H1 (cell line): Measurements from ENCODE around the gene GLRA2. TPM values are rescaled to one million over a fixed set of nuclear protein-coding genes. Genes with fewer than 3 reads are reported as not detected.

Source experiments
- CTCF ChIA-PET: fragments of 300-600 bp; sonication (Branson Sonifier 250); formaldehyde crosslinking; loops from one replicate; lab custom pipeline; 2021; ENCODE audit not compliant: partially characterized antibody; lab: Charles Lee
- POLR2A ChIA-PET: fragments of 300-600 bp; sonication (Branson Sonifier 250); formaldehyde crosslinking; loops from one replicate; lab custom pipeline; 2021; ENCODE audit warnings: inconsistent platforms; ENCODE audit not compliant: partially characterized antibody; lab: Charles Lee
- DNase-seq, 2 experiments: peaks; one replicate each; pipeline versions ENCODE4 v3.0.0 to v3.0.0-alpha.2; 2010 to 2022; ENCODE audit warnings: low spot score in 2 of 2, low read depth in 1 of 2, mixed read lengths in 1 of 2
- FAIRE-seq: peaks from 2 replicates; lab custom pipeline; 2011; peaks lifted over from hg19 to GRCh38; lab: Jason Lieb, UNC
- H2AFZ ChIP-seq: 2 replicates; pipeline ENCODE4 v1.8.1; 2012; ENCODE audit warnings: low read length, inconsistent platforms
- H2AK5ac ChIP-seq: 2 replicates; pipeline ENCODE4 v1.6.1; 2013; ENCODE audit warnings: low read depth, low read length
- H2BK120ac ChIP-seq: replicated peaks from 2 replicates; pipeline ENCODE3; 2013; ENCODE audit warnings: low read depth, low read length, inconsistent platforms
- H2BK12ac ChIP-seq: 2 replicates; pipeline ENCODE4 v1.6.1; 2013; ENCODE audit warnings: low read depth, low read length
- H2BK15ac ChIP-seq: 2 replicates; pipeline ENCODE4 v1.6.1; 2013; ENCODE audit warnings: low read length
- H2BK20ac ChIP-seq: 2 replicates; pipeline ENCODE4 v1.6.1; 2013; ENCODE audit warnings: low read length
- H2BK5ac ChIP-seq: 2 replicates; pipeline ENCODE4 v1.6.1; 2013; ENCODE audit warnings: low read depth, low read length
- H3K14ac ChIP-seq: 2 replicates; pipeline ENCODE4 v1.6.1; 2013; ENCODE audit warnings: inconsistent platforms; ENCODE audit not compliant: insufficient read length
- H3K18ac ChIP-seq: 2 replicates; pipeline ENCODE4 v1.6.1; 2013; ENCODE audit warnings: low read length; ENCODE audit errors: extremely low read depth
- H3K23ac ChIP-seq: 2 replicates; pipeline ENCODE4 v1.6.1; 2013; ENCODE audit warnings: inconsistent platforms; ENCODE audit not compliant: insufficient read length
- H3K23me2 ChIP-seq: 2 replicates; pipeline ENCODE4 v1.6.1; 2013; ENCODE audit warnings: low read depth, low read length
- H3K27ac ChIP-seq: 2 replicates; pipeline ENCODE4 v1.6.1; 2011; ENCODE audit warnings: low read depth, low read length, inconsistent platforms
- H3K27me3 ChIP-seq, 4 experiments: replicated peaks in 1 of 4; 1 replicate in 1 of 4; 2 replicates in 3 of 4; pipeline versions ENCODE4 v1.6.1 to v1.8.1; 2011 to 2013; ENCODE audit warnings: low read length in 3 of 4, mild to moderate bottlenecking in 3 of 4, inconsistent platforms in 2 of 4, mixed read lengths in 2 of 4, moderate library complexity in 1 of 4; ENCODE audit not compliant: control insufficient read depth in 3 of 4, insufficient read depth in 3 of 4; ENCODE audit errors: extremely low read depth in 1 of 4
- H3K36me3 ChIP-seq, 4 experiments: 2 replicates each; pipeline versions ENCODE4 v1.6.1 to v1.8.1; 2011 to 2013; ENCODE audit warnings: mild to moderate bottlenecking in 4 of 4, low read length in 3 of 4, moderate library complexity in 2 of 4, control low read depth in 1 of 4, inconsistent platforms in 1 of 4; ENCODE audit not compliant: insufficient read depth in 4 of 4, control insufficient read depth in 2 of 4
- H3K4ac ChIP-seq: replicated peaks from 2 replicates; pipeline ENCODE3; 2013; ENCODE audit warnings: low read length, low read depth, mixed read lengths, inconsistent platforms; ENCODE audit not compliant: insufficient read length
- H3K4me1 ChIP-seq, 4 experiments: replicated peaks in 1 of 4; 1 replicate in 1 of 4; 2 replicates in 3 of 4; pipeline versions ENCODE4 v1.6.1 to v1.8.1; 2011 to 2013; ENCODE audit warnings: low read length in 3 of 4, inconsistent platforms in 2 of 4, mixed read lengths in 1 of 4; ENCODE audit not compliant: insufficient read depth in 4 of 4, control insufficient read depth in 3 of 4
- H3K4me2 ChIP-seq, 2 experiments: 2 replicates each; pipeline versions ENCODE4 v1.6.1 to v1.8.1; 2011 to 2013; ENCODE audit warnings: low read depth in 2 of 2, low read length in 2 of 2, control low read depth in 1 of 2, inconsistent platforms in 1 of 2, mild to moderate bottlenecking in 1 of 2; ENCODE audit not compliant: insufficient read depth in 1 of 2
- H3K4me3 ChIP-seq, 4 experiments: fragments of 200-600, 300-600 bp in 1 of 4; sonication (generic), shearing (Covaris generic), sonication (Bioruptor Twin) in 1 of 4; 2 replicates each; pipeline versions ENCODE4 v1.5.1 to v1.8.1; 2011 to 2016; ENCODE audit warnings: low read length in 4 of 4, low read depth in 3 of 4, control low read depth in 2 of 4, inconsistent platforms in 2 of 4, mild to moderate bottlenecking in 2 of 4, mixed read lengths in 1 of 4, moderate library complexity in 1 of 4; ENCODE audit not compliant: insufficient read depth in 2 of 4; ENCODE audit errors: extremely low read depth in 1 of 4
- H3K56ac ChIP-seq: replicated peaks from 2 replicates; pipeline ENCODE3; 2013; ENCODE audit warnings: low read depth, mild to moderate bottlenecking, mixed read lengths, low read length, inconsistent platforms; ENCODE audit not compliant: insufficient read length
- H3K79me1 ChIP-seq: 2 replicates; pipeline ENCODE4 v1.6.1; 2013; ENCODE audit warnings: low read depth, low read length, control low read depth
- H3K79me2 ChIP-seq, 2 experiments: 2 replicates each; pipeline versions ENCODE4 v1.6.1 to v1.8.1; 2012 to 2013; ENCODE audit warnings: low read length in 2 of 2, mild to moderate bottlenecking in 2 of 2, inconsistent platforms in 1 of 2; ENCODE audit not compliant: insufficient read depth in 2 of 2, control insufficient read depth in 1 of 2
- H3K9ac ChIP-seq, 4 experiments: replicated peaks in 1 of 4; 1 replicate in 1 of 4; 2 replicates in 3 of 4; pipeline versions ENCODE4 v1.6.1 to v1.8.1; 2011 to 2013; ENCODE audit warnings: low read depth in 3 of 4, low read length in 3 of 4, control low read depth in 2 of 4, mild to moderate bottlenecking in 2 of 4, moderate library complexity in 2 of 4, inconsistent platforms in 1 of 4; ENCODE audit errors: extremely low read depth in 1 of 4
- H3K9me3 ChIP-seq, 2 experiments: 2 replicates each; pipeline versions ENCODE4 v1.6.1 to v1.8.1; 2012 to 2013; ENCODE audit warnings: mild to moderate bottlenecking in 2 of 2, moderate library complexity in 2 of 2, control low read depth in 1 of 2, inconsistent platforms in 1 of 2, low read depth in 1 of 2, low read length in 1 of 2, mixed read lengths in 1 of 2; ENCODE audit not compliant: insufficient read depth in 2 of 2
- H4K20me1 ChIP-seq, 2 experiments: replicated peaks in 1 of 2; 2 replicates each; pipeline versions ENCODE3 to v1.8.1; 2011 to 2013; ENCODE audit warnings: inconsistent platforms in 2 of 2, low read length in 2 of 2, mild to moderate bottlenecking in 1 of 2; ENCODE audit not compliant: insufficient read depth in 2 of 2, control insufficient read depth in 1 of 2
- H4K5ac ChIP-seq: 2 replicates; pipeline ENCODE4 v1.6.1; 2013; ENCODE audit warnings: low read length, low read depth, mixed read lengths, inconsistent platforms; ENCODE audit not compliant: insufficient read length
- H4K8ac ChIP-seq: 2 replicates; pipeline ENCODE4 v1.8.0; 2013; ENCODE audit warnings: mild to moderate bottlenecking, moderate library complexity, low read length, inconsistent platforms; ENCODE audit not compliant: insufficient read depth; ENCODE audit errors: extremely low read depth
- H4K91ac ChIP-seq: replicated peaks from 2 replicates; pipeline ENCODE3; 2013; ENCODE audit warnings: low read length, mixed read lengths, inconsistent platforms; ENCODE audit not compliant: insufficient read length
- ASH2L ChIP-seq: fragments of 200-600, 300-600 bp; sonication (generic); IDR thresholded peaks from one replicate; pipeline ENCODE4 v1.7.1; 2017; ENCODE audit warnings: low read length
- CBX8 ChIP-seq: fragments of 300-800, 300-1000 bp; sonication (generic); IDR thresholded peaks from 2 replicates; pipeline ENCODE4 v1.7.1; 2016; ENCODE audit warnings: low read depth, low read length, borderline replicate concordance
- WGBS, 2 experiments: shearing (Covaris generic) in 1 of 2; methylation state at CpG; one replicate each; pipeline versions ENCODE4 v1.1.6 to v1.1.7; 2013 to 2015; ENCODE audit warnings: low lambda C conversion rate in 2 of 2, mixed read lengths in 2 of 2, inconsistent platforms in 1 of 2, low coverage in 1 of 2, missing lambda C conversion rate in 1 of 2; ENCODE audit not compliant: insufficient replicate concordance in 2 of 2, insufficient coverage in 1 of 2, insufficient read length in 1 of 2; ENCODE audit errors: extremely low coverage in 1 of 2, missing lambda C conversion rate in 1 of 2; 5-methylcytosine and 5-hydroxymethylcytosine counted together
- polyA plus RNA-seq, 7 experiments: library from polyadenylated mRNA; depleted of rRNA in 3 of 7; stranded (reverse) in 5 of 7; unstranded in 2 of 7; fragments of >200 nt in 5 of 7; fragments of 200-250 nt in 2 of 7; gene quantifications; 1 replicate in 5 of 7; 2 replicates in 1 of 7; 4 replicates in 1 of 7; pipeline versions ENCODE4 v1.2.1 to v1.2.3, GENCODE V29; 2011 to 2013; ENCODE audit warnings: missing spikeins in 2 of 7, mixed read lengths in 2 of 7
- total RNA-seq: library from RNA; stranded (reverse); fragmentation: NEBNext Ultra II Directional; extraction: Animal tissue kit (Norgen Biotek cat#: 25700); gene quantifications from 2 replicates; pipeline ENCODE4 v1.2.1, GENCODE V29; 2021
- TF ChIP-seq, protein P1 (sequence below), 3 experiments: IDR thresholded peaks; 1 replicate in 2 of 3; 2 replicates in 1 of 3; pipeline versions ENCODE4 v1.5.1 to v1.6.1; 2011; ENCODE audit warnings: low read length in 3 of 3, mild to moderate bottlenecking in 3 of 3, inconsistent platforms in 2 of 3, low read depth in 1 of 3, moderate library complexity in 1 of 3; ENCODE audit not compliant: insufficient read depth in 1 of 3; ENCODE audit errors: control extremely low read depth in 1 of 3

Gene GLRA2
- total and polyA plus RNA-seq, 2 of the 8 experiments (the other 6 are each of a cell fraction or from before 2014, with no cell fraction given) = not detected

- H3K79me1 ChIP-seq = no peaks in the 10 kb centered on the region
- no peak overlapping the region for H3K9ac ChIP-seq
- H3K36me3 ChIP-seq = no peaks in the 10 kb centered on the region
- H3K9me3 ChIP-seq = no peaks in the 10 kb centered on the region
- FAIRE-seq (no peak), DNase-seq (no peak)
- no peaks in the 10 kb centered on the region for H3K23me2 ChIP-seq
- 80% methylated on average over 3 of the region's 3 CpGs; no CpG with 5 or more reads in 1 of the 2 experiments for whole genome bisulfite sequencing, 2 experiments
- H3K4ac ChIP-seq = no peak overlapping the region
- H2BK5ac ChIP-seq = no peak overlapping the region
- no peak overlapping the region for H3K18ac ChIP-seq
- H3K4me2 ChIP-seq = no peak overlapping the region
- H3K4me3 ChIP-seq = no peak overlapping the region
- H4K20me1 ChIP-seq = no peaks in the 10 kb centered on the region
- no peaks in the 10 kb centered on the region for H3K79me2 ChIP-seq
- no peak overlapping the region for H4K8ac ChIP-seq
- H2BK12ac ChIP-seq = no peak overlapping the region
- H3K23ac ChIP-seq = no peak overlapping the region
- no peak overlapping the region for H2BK20ac ChIP-seq
- no peaks in the 10 kb centered on the region for H3K4me1 ChIP-seq
- H2AFZ ChIP-seq = no peak overlapping the region
- no peak overlapping the region for H3K27ac ChIP-seq
- no peak overlapping the region for H4K5ac ChIP-seq
- H3K27me3 ChIP-seq = no peaks in the 10 kb centered on the region
- POLR2A ChIA-PET = no interaction called here
- H4K91ac ChIP-seq = no peak overlapping the region
- no peak overlapping the region for H3K56ac ChIP-seq
- H2BK15ac ChIP-seq = no peak overlapping the region
- no peak overlapping the region for H3K14ac ChIP-seq
- TF ChIP-seq CBX8 (no peak), ASH2L (no peak)
- TF ChIP-seq, protein P1, sequence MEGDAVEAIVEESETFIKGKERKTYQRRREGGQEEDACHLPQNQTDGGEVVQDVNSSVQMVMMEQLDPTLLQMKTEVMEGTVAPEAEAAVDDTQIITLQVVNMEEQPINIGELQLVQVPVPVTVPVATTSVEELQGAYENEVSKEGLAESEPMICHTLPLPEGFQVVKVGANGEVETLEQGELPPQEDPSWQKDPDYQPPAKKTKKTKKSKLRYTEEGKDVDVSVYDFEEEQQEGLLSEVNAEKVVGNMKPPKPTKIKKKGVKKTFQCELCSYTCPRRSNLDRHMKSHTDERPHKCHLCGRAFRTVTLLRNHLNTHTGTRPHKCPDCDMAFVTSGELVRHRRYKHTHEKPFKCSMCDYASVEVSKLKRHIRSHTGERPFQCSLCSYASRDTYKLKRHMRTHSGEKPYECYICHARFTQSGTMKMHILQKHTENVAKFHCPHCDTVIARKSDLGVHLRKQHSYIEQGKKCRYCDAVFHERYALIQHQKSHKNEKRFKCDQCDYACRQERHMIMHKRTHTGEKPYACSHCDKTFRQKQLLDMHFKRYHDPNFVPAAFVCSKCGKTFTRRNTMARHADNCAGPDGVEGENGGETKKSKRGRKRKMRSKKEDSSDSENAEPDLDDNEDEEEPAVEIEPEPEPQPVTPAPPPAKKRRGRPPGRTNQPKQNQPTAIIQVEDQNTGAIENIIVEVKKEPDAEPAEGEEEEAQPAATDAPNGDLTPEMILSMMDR (IDR thresholded peaks at IDR 0.05; ENCODE audit: control extremely low read depth in 1 of 3, insufficient read depth in 1 of 3, low read depth in 1 of 3, low read length in 3 of 3) = no peak
- H2AK5ac ChIP-seq = no peak overlapping the region
- CTCF ChIA-PET = interaction anchor here (2.2 kb wide), 1 partner anchor 21 kb away, joined by 8 read pairs; no protein-coding TSS in a partner anchor
- H2BK120ac ChIP-seq = no peak overlapping the region
These were observed 188.6 kb downstream of the GLRA2 start for GRCh38 chrX:14717949-14718348.
